Endothelial cell of umbilical vein (primary cell): ENCODE results near the gene GFM2. TPM values are rescaled to one million over a fixed set of nuclear protein-coding genes. Genes with fewer than 3 reads are reported as not detected.

ENCODE experiments used
- BruUV-seq: library from RNA; stranded (reverse); fragments of 400-500 nt; replicated peaks from 2 replicates; lab custom pipeline; 2021; lab: Mats Ljungman, UMichigan
- CTCF ChIA-PET: fragments of 300-600, 350-600 bp; sonication (Branson Sonifier 250); formaldehyde crosslinking; loops from one replicate; lab custom pipeline; 2021; ENCODE audit warnings: antibody characterized with exemption, inconsistent platforms; lab: Charles Lee
- POLR2A ChIA-PET: fragments of 300-600, 350-600 bp; sonication (Branson Sonifier 250); formaldehyde crosslinking; loops from one replicate; lab custom pipeline; 2021; ENCODE audit warnings: antibody characterized with exemption, inconsistent platforms; lab: Charles Lee
- DNase-seq: peaks from one replicate; pipeline ENCODE4 v3.0.0-alpha.2; 2011; ENCODE audit warnings: low read depth, low spot score
- FAIRE-seq: peaks from 2 replicates; lab custom pipeline; 2011; peaks lifted over from hg19 to GRCh38; lab: Jason Lieb, UNC
- H2AFZ ChIP-seq: 2 replicates; pipeline ENCODE4 v1.6.0; 2012; ENCODE audit warnings: low read depth, low read length, control low read depth, inconsistent platforms
- H3K27ac ChIP-seq: 2 replicates; pipeline ENCODE4 v1.5.1; 2011; ENCODE audit warnings: low read depth, mild to moderate bottlenecking, control low read depth, low read length, moderate library complexity; ENCODE audit not compliant: insufficient read depth
- H3K27me3 ChIP-seq, 2 experiments: 2 replicates each; pipeline versions ENCODE4 v1.6.0 to v1.6.1; 2011; ENCODE audit warnings: low read length in 2 of 2, mixed read lengths in 1 of 2; ENCODE audit not compliant: control insufficient read depth in 2 of 2, insufficient read depth in 2 of 2
- H3K36me3 ChIP-seq, 2 experiments: 2 replicates in 1 of 2; 3 replicates in 1 of 2; pipeline ENCODE4 v1.5.1; 2011; ENCODE audit warnings: low read length in 2 of 2, mild to moderate bottlenecking in 1 of 2, moderate library complexity in 1 of 2; ENCODE audit not compliant: control insufficient read depth in 2 of 2, insufficient read depth in 2 of 2; ENCODE audit errors: extremely low read depth in 1 of 2
- H3K4me1 ChIP-seq: 3 replicates; pipeline ENCODE4 v1.5.1; 2011; ENCODE audit warnings: mild to moderate bottlenecking, low read length; ENCODE audit not compliant: control insufficient read depth, insufficient read depth; ENCODE audit errors: extremely low read depth
- H3K4me2 ChIP-seq: 2 replicates; pipeline ENCODE4 v1.6.1; 2011; ENCODE audit warnings: low read length, control low read depth, mixed read lengths; ENCODE audit not compliant: insufficient read depth
- H3K4me3 ChIP-seq, 3 experiments: fragments of 200-600 bp in 1 of 3; sonication (generic), shearing (Covaris generic) in 1 of 3; replicated peaks in 1 of 3; 2 replicates each; pipeline ENCODE4 v1.5.1; 2011 to 2016; ENCODE audit warnings: control low read depth in 3 of 3, low read length in 3 of 3, mild to moderate bottlenecking in 2 of 3, inconsistent platforms in 1 of 3, low read depth in 1 of 3, moderate library complexity in 1 of 3; ENCODE audit not compliant: insufficient read depth in 1 of 3
- H3K79me2 ChIP-seq: 2 replicates; pipeline ENCODE4 v1.6.0; 2012; ENCODE audit warnings: low read length, inconsistent platforms; ENCODE audit not compliant: control insufficient read depth, insufficient read depth
- H3K9ac ChIP-seq: replicated peaks from 2 replicates; pipeline ENCODE3; 2011; ENCODE audit warnings: low read length, control low read depth; ENCODE audit not compliant: insufficient read depth; ENCODE audit errors: extremely low read depth
- H3K9me1 ChIP-seq: replicated peaks from 3 replicates; pipeline ENCODE4 v1.6.0; 2011; ENCODE audit warnings: mild to moderate bottlenecking, low read length; ENCODE audit not compliant: control insufficient read depth, insufficient read depth; ENCODE audit errors: extremely low read depth
- H3K9me3 ChIP-seq: replicated peaks from 2 replicates; pipeline ENCODE4 v1.5.1; 2012; ENCODE audit warnings: low read length, inconsistent platforms; ENCODE audit not compliant: control insufficient read depth, insufficient read depth
- H4K20me1 ChIP-seq: replicated peaks from 2 replicates; pipeline ENCODE3; 2011; ENCODE audit warnings: mild to moderate bottlenecking, low read length; ENCODE audit not compliant: control insufficient read depth, insufficient read depth; ENCODE audit errors: extremely low read depth
- CTCF ChIP-seq, 2 donors: IDR thresholded peaks; 1 replicate in 1 of 2; 2 replicates in 1 of 2; pipeline ENCODE4 v1.5.1; 2011; ENCODE audit warnings: low read length in 2 of 2, mild to moderate bottlenecking in 2 of 2, moderate library complexity in 2 of 2, control low read depth in 1 of 2, inconsistent platforms in 1 of 2, low read depth in 1 of 2; ENCODE audit not compliant: insufficient read depth in 1 of 2; ENCODE audit errors: extremely low read depth in 1 of 2
- FOS ChIP-seq: IDR thresholded peaks from 2 replicates; pipeline ENCODE4 v1.6.1; 2011; ENCODE audit warnings: mild to moderate bottlenecking, low read length, moderate library complexity, borderline replicate concordance; ENCODE audit not compliant: insufficient read depth
- GATA2 ChIP-seq: IDR thresholded peaks from 2 replicates; pipeline ENCODE4 v1.7.0; 2011; ENCODE audit warnings: low read depth, mild to moderate bottlenecking, moderate library complexity, mixed read lengths, low read length; ENCODE audit not compliant: insufficient read length, insufficient read depth
- JUN ChIP-seq: IDR thresholded peaks from 2 replicates; pipeline ENCODE4 v1.6.1; 2011; ENCODE audit warnings: borderline replicate concordance, low read depth; ENCODE audit not compliant: insufficient read length, insufficient read depth
- POLR2AphosphoS5 ChIP-seq: IDR thresholded peaks from 2 replicates; pipeline ENCODE4 v1.6.1; 2012; ENCODE audit warnings: low read depth, mild to moderate bottlenecking, control low read depth, low read length, moderate library complexity; ENCODE audit not compliant: insufficient read depth
- dilution Hi-C: fragments of 300-500 bp; cut with MboI; formaldehyde crosslinking; loops from one replicate; pipeline ENCODE4 v1.15.0; 2019; ENCODE audit warnings: low sequenced_read_pairs; ENCODE audit not compliant: extremely low pct_ligation_motif_present
- intact Hi-C: fragments of 100-400 bp; cut with micrococcal nuclease; formaldehyde crosslinking; loops from one replicate; pipeline ENCODE4 v1.10.0; 2022
- polyA plus RNA-seq, 4 experiments: library from polyadenylated mRNA; depleted of rRNA in 3 of 4; stranded (reverse) in 3 of 4; unstranded in 1 of 4; fragments of >200 nt; gene quantifications; 2 replicates each; pipeline versions ENCODE4 v1.2.1 to v1.2.3, GENCODE V29; 2011 to 2012; ENCODE audit warnings: missing spikeins in 1 of 4
- total RNA-seq: library from RNA; stranded (reverse); gene quantifications from 2 replicates; pipeline ENCODE4 v1.2.3, GENCODE V29; 2021

GFM2 gene
- total and polyA plus RNA-seq, 2 donors (not counting 3 experiments of a cell fraction or from before 2014, with no cell fraction given) = 16.5 to 29.0 TPM

GRCh38 chr5:74763504-74763903 lies 3.4 kb downstream of the GFM2 start:
- Histone ChIP-seq H3K9me1 (no peaks in the 10 kb centered on the region), H4K20me1 (peaks cover 2% of the 10 kb centered on the region), H3K4me2 (no peak overlapping the region), H2AFZ (no peak overlapping the region), H3K27me3 (no peaks in the 10 kb centered on the region), H3K4me3 (no peak overlapping the region), H3K27ac (no peak overlapping the region), H3K9ac (no peak overlapping the region), H3K4me1 (peaks cover 17% of the 10 kb centered on the region), H3K36me3 (peaks cover 0 to 2% of the 10 kb centered on the region in 2 experiments), H3K9me3 (no peaks in the 10 kb centered on the region), H3K79me2 (peaks cover 40% of the 10 kb centered on the region)
- intact Hi-C loops (no loop called here), dilution Hi-C loops (no loop called here)
- no peak for FAIRE-seq
- ChIA-PET CTCF (no interaction called here), POLR2A (no interaction called here)
- no peak for TF ChIP-seq GATA2
- peak; percentile 27 for TF ChIP-seq FOS
- no TSS peak for BruUV-seq
- DNase-seq = no peak

- intact Hi-C loops (no loop called here), dilution Hi-C loops (no loop called here)
- Histone ChIP-seq H3K36me3 (peaks cover 0 to 2% of the 10 kb centered on the region in 2 experiments), H3K79me2 (peaks cover 33% of the 10 kb centered on the region), H3K27ac (no peak overlapping the region), H3K4me3 (no peak overlapping the region), H4K20me1 (peaks cover 2% of the 10 kb centered on the region), H2AFZ (no peak overlapping the region), H3K4me2 (no peak overlapping the region), H3K27me3 (no peaks in the 10 kb centered on the region), H3K4me1 (peaks cover 10% of the 10 kb centered on the region), H3K9ac (no peak overlapping the region), H3K9me1 (no peaks in the 10 kb centered on the region), H3K9me3 (no peaks in the 10 kb centered on the region)
- no TSS peak for BruUV-seq
- TF ChIP-seq CTCF (IDR thresholded peaks at IDR 0.05; ENCODE audit: extremely low read depth in 1 of 2, insufficient read depth in 1 of 2, low read depth in 1 of 2, low read length in 2 of 2) = no peak
- TF ChIP-seq GATA2 = peak; percentile 33
- peak; percentile 31 for TF ChIP-seq FOS
- peak; percentile 39 for TF ChIP-seq JUN
- TF ChIP-seq POLR2AphosphoS5 = no peak
- FAIRE-seq (no peak), DNase-seq (peak; percentile 33)
- POLR2A ChIA-PET = no interaction called here
- CTCF ChIA-PET = no interaction called here
Observed at GRCh38 chr5:74762599-74762998, 4.3 kb downstream of the GFM2 start.
